H9 (cell line): ENCODE results near the gene NDUFAF4. TPM values are rescaled to one million over a fixed set of nuclear protein-coding genes. Genes with fewer than 3 reads are reported as not detected.

Experiments used
- DNase-seq: peaks from one replicate; pipeline ENCODE4 v3.0.0-alpha.2; 2017
- H2AFZ ChIP-seq: one replicate; pipeline ENCODE4 v1.6.1; 2013; ENCODE audit warnings: mild to moderate bottlenecking, low read length, control low read depth, moderate library complexity
- H2AK5ac ChIP-seq: 2 replicates; pipeline ENCODE4 v1.6.1; 2013; ENCODE audit warnings: low read length, control low read depth, mixed read lengths; ENCODE audit not compliant: insufficient read length
- H2BK120ac ChIP-seq: one replicate; pipeline ENCODE4 v1.6.1; 2013; ENCODE audit warnings: low read depth, mild to moderate bottlenecking, low read length, control low read depth, inconsistent platforms; ENCODE audit not compliant: poor library complexity, severe bottlenecking
- H2BK12ac ChIP-seq: 2 replicates; pipeline ENCODE4 v1.6.1; 2013; ENCODE audit warnings: low read length, control low read depth, mixed read lengths, low read depth; ENCODE audit not compliant: insufficient read length
- H2BK15ac ChIP-seq: 2 replicates; pipeline ENCODE4 v1.6.1; 2013; ENCODE audit warnings: low read depth, low read length, control low read depth
- H2BK20ac ChIP-seq: one replicate; pipeline ENCODE4 v1.6.1; 2013; ENCODE audit warnings: low read depth, mild to moderate bottlenecking, low read length, control low read depth, inconsistent platforms; ENCODE audit not compliant: poor library complexity, severe bottlenecking
- H2BK5ac ChIP-seq: 2 replicates; pipeline ENCODE4 v1.6.1; 2013; ENCODE audit warnings: low read length, control low read depth, mixed read lengths; ENCODE audit not compliant: insufficient read length
- H3K14ac ChIP-seq: 2 replicates; pipeline ENCODE4 v1.6.1; 2013; ENCODE audit warnings: low read length, control low read depth; ENCODE audit not compliant: insufficient read depth
- H3K18ac ChIP-seq: 2 replicates; pipeline ENCODE4 v1.6.1; 2013; ENCODE audit warnings: low read depth, mild to moderate bottlenecking, mixed read lengths, low read length, control low read depth; ENCODE audit not compliant: insufficient read length
- H3K23ac ChIP-seq: 2 replicates; pipeline ENCODE4 v1.6.1; 2013; ENCODE audit warnings: low read length, control low read depth, mixed read lengths, low read depth; ENCODE audit not compliant: insufficient read length
- H3K23me2 ChIP-seq: 2 replicates; pipeline ENCODE4 v1.6.1; 2013; ENCODE audit warnings: low read depth, mild to moderate bottlenecking, mixed read lengths, low read length, control low read depth; ENCODE audit not compliant: insufficient read length, poor library complexity, severe bottlenecking
- H3K27ac ChIP-seq: 2 replicates; pipeline ENCODE4 v1.5.1; 2013; ENCODE audit warnings: low read length, control low read depth, mixed read lengths, low read depth; ENCODE audit not compliant: insufficient read length
- H3K27me3 ChIP-seq: 2 replicates; pipeline ENCODE4 v1.6.1; 2013; ENCODE audit warnings: low read length, control low read depth, inconsistent platforms; ENCODE audit not compliant: insufficient read depth
- H3K4ac ChIP-seq: 2 replicates; pipeline ENCODE4 v1.6.1; 2013; ENCODE audit warnings: low read depth, mild to moderate bottlenecking, control low read depth, inconsistent platforms, low read length, moderate library complexity
- H3K4me1 ChIP-seq: 2 replicates; pipeline ENCODE4 v1.6.1; 2013; ENCODE audit warnings: low read length, control low read depth, inconsistent platforms; ENCODE audit not compliant: insufficient read depth
- H3K4me2 ChIP-seq: 2 replicates; pipeline ENCODE4 v1.6.1; 2013; ENCODE audit warnings: low read length, control low read depth, mixed read lengths; ENCODE audit not compliant: insufficient read length, insufficient read depth
- H3K56ac ChIP-seq: 2 replicates; pipeline ENCODE4 v1.6.1; 2013; ENCODE audit warnings: low read depth, mild to moderate bottlenecking, mixed read lengths, low read length, control low read depth; ENCODE audit not compliant: insufficient read length
- H3K79me1 ChIP-seq: 2 replicates; pipeline ENCODE4 v1.6.1; 2013; ENCODE audit warnings: low read depth, mild to moderate bottlenecking, moderate library complexity, low read length, control low read depth, inconsistent platforms; ENCODE audit not compliant: insufficient read depth, poor library complexity, severe bottlenecking
- H3K79me2 ChIP-seq: 2 replicates; pipeline ENCODE4 v1.6.1; 2013; ENCODE audit warnings: low read length, control low read depth, inconsistent platforms; ENCODE audit not compliant: insufficient read depth
- H3K9ac ChIP-seq: 2 replicates; pipeline ENCODE4 v1.6.1; 2013; ENCODE audit warnings: low read length, control low read depth, mixed read lengths; ENCODE audit not compliant: insufficient read length; ENCODE audit errors: extremely low read depth
- H3K9me3 ChIP-seq: one replicate; pipeline ENCODE4 v1.6.1; 2013; ENCODE audit warnings: low read depth, low read length, inconsistent platforms; ENCODE audit not compliant: control insufficient read depth
- H3T11ph ChIP-seq: one replicate; pipeline ENCODE4 v1.6.1; 2013; ENCODE audit warnings: mild to moderate bottlenecking, low read length, control low read depth, inconsistent platforms
- H4K20me1 ChIP-seq: one replicate; pipeline ENCODE4 v1.6.1; 2013; ENCODE audit not compliant: control insufficient read depth, insufficient read length, insufficient read depth
- H4K5ac ChIP-seq: 2 replicates; pipeline ENCODE4 v1.6.1; 2013; ENCODE audit warnings: low read depth, mild to moderate bottlenecking, mixed read lengths, low read length, control low read depth; ENCODE audit not compliant: insufficient read length
- H4K8ac ChIP-seq: replicated peaks from 2 replicates; pipeline ENCODE4 v1.6.1; 2013; ENCODE audit warnings: low read length, control low read depth, mixed read lengths, low read depth; ENCODE audit not compliant: insufficient read length
- H4K91ac ChIP-seq: 2 replicates; pipeline ENCODE4 v1.6.1; 2013; ENCODE audit warnings: low read depth, mild to moderate bottlenecking, moderate library complexity, mixed read lengths, low read length, control low read depth; ENCODE audit not compliant: insufficient read length
- H3K27ac Mint-ChIP-seq, 3 experiments: 2 replicates in 2 of 3; 3 replicates in 1 of 3; pipeline ENCODE4 v1.8.0; 2020 to 2021; ENCODE audit warnings: mixed read lengths in 3 of 3, mild to moderate bottlenecking in 1 of 3, moderate library complexity in 1 of 3
- H3K27me3 Mint-ChIP-seq: 2 replicates; pipeline ENCODE4 v1.8.0; 2021; ENCODE audit warnings: low read depth, mild to moderate bottlenecking, moderate library complexity, mixed read lengths
- H3K36me3 Mint-ChIP-seq, 3 experiments: 2 replicates in 2 of 3; 3 replicates in 1 of 3; pipeline ENCODE4 v1.8.0; 2020 to 2021; ENCODE audit warnings: low read depth in 3 of 3, mixed read lengths in 3 of 3; ENCODE audit not compliant: insufficient read depth in 1 of 3
- H3K4me1 Mint-ChIP-seq, 2 experiments: 2 replicates each; pipeline ENCODE4 v1.8.0; 2020; ENCODE audit warnings: mixed read lengths in 2 of 2
- H3K4me3 Mint-ChIP-seq, 2 experiments: 2 replicates in 1 of 2; 3 replicates in 1 of 2; pipeline ENCODE4 v1.8.0; 2020 to 2021; ENCODE audit warnings: mild to moderate bottlenecking in 2 of 2, mixed read lengths in 2 of 2, moderate library complexity in 1 of 2
- H3K9me3 Mint-ChIP-seq, 2 experiments: 2 replicates in 1 of 2; 3 replicates in 1 of 2; pipeline ENCODE4 v1.8.0; 2020; ENCODE audit warnings: mild to moderate bottlenecking in 2 of 2, mixed read lengths in 2 of 2, moderate library complexity in 1 of 2
- CTCF ChIP-seq: fragments of 200-600 bp; sonication (generic); conservative IDR thresholded peaks from 3 replicates; pipeline ENCODE4 v1.8.0; 2021; ENCODE audit warnings: antibody characterized with exemption, mild to moderate bottlenecking
- whole genome bisulfite sequencing: extraction: QIAGEN DNeasy Blood & Tissue Kit; methylation state at CpG from one replicate; pipeline ENCODE4 v1.1.7; 2013; ENCODE audit warnings: missing lambda C conversion rate, low lambda C conversion rate, mixed read lengths; ENCODE audit not compliant: insufficient read length; ENCODE audit errors: extremely low coverage; 5-methylcytosine and 5-hydroxymethylcytosine counted together
- total RNA-seq: library from RNA; stranded (reverse); gene quantifications from 2 replicates; pipeline ENCODE4 v1.2.1, GENCODE V29; 2021

Gene NDUFAF4
- total RNA-seq, 1 experiment from 2014 or later = 86.6 TPM

DNA sequence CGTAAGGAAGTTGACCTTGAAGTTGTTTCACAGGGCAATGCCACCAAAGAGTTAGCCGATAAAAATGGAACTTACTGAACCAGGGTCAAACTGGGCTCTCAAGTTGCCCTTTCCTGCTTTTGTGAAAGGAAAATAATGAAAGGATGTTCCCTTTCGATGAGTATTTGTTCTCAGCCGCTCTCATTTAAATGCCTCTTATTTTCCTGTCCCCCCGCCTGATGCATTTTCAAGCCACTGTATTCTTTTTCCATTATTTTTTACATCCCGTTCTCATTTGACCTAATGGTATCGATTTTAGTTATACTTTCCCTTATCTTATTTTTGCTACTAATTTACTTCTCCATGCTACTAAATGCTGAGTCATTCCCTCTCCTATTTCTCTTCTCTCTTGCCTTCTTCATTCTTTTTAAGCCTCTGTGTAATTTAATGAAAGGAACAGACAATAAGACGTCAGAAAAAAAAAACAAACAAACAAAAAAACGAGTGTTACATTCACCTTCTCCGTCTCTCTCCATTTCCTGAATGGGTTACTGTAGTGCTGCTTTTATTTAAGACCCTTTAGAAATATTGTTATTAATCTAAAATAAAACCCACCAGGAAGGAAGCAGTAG is 655 bp upstream of the NDUFAF4 start:
- Mint-ChIP-seq H3K36me3 (peaks cover 9 to 24% (median 18%) of the 10 kb centered on the region in 3 experiments; a peak in 6 of 7 replicates), H3K27ac (peak overlapping the region; percentile 82 to 91 (median 90); a peak in 6 of 7 replicates), H3K9me3 (no peaks in the 10 kb centered on the region), H3K4me3 (peak overlapping the region; percentile 82 to 95), H3K4me1 (peaks cover 17 to 18% of the 10 kb centered on the region in 2 experiments), H3K27me3 (no peaks in the 10 kb centered on the region)
- no peaks in the 10 kb centered on the region for H3K27me3 ChIP-seq
- no peak overlapping the region for H2BK12ac ChIP-seq
- no peak for DNase-seq
- no peak overlapping the region for H4K91ac ChIP-seq
- no peaks in the 10 kb centered on the region for H3K23me2 ChIP-seq
- H4K20me1 ChIP-seq = no peaks in the 10 kb centered on the region
- peak overlapping the region; percentile 57 for H2BK5ac ChIP-seq
- H3K4me1 ChIP-seq = no peaks in the 10 kb centered on the region
- peaks cover 13% of the 10 kb centered on the region; the same call in 1 of the 2 replicates for H3K79me2 ChIP-seq
- no CpG with 5 or more reads among the region's 10 CpGs for WGBS
- H2BK20ac ChIP-seq = no peak overlapping the region
- H4K8ac ChIP-seq = no peak overlapping the region
- no peak overlapping the region for H3T11ph ChIP-seq
- no peak overlapping the region for H3K23ac ChIP-seq
- H2BK15ac ChIP-seq = no peak overlapping the region
- no peak overlapping the region for H3K14ac ChIP-seq
- H4K5ac ChIP-seq = no peak overlapping the region
- no peak overlapping the region for H3K56ac ChIP-seq
- peak overlapping the region; percentile 11 for H3K18ac ChIP-seq
- peak overlapping the region; percentile 92 for H3K4me2 ChIP-seq
- H2AFZ ChIP-seq = no peak overlapping the region
- TF ChIP-seq CTCF = no peak
- H3K9me3 ChIP-seq = no peaks in the 10 kb centered on the region
- H2AK5ac ChIP-seq = no peak overlapping the region
- H3K9ac ChIP-seq = peak overlapping the region; percentile 90
- no peak overlapping the region for H2BK120ac ChIP-seq
- H3K4ac ChIP-seq = no peak overlapping the region
- H3K79me1 ChIP-seq = no peaks in the 10 kb centered on the region
- H3K27ac ChIP-seq = peak overlapping the region; percentile 81
